NCI-H128 (cell line): ENCODE data around the gene POLD1.
A peak's percentile ranks its signal among the peaks of the same experiment; 100 is the strongest.
"Not testable (repeated sequence)": the region's sequence is repeated elsewhere in the genome, so short reads cannot be mapped to it uniquely, and the experiment has no call there.

Experiments
- DNase-seq: peaks from one replicate; lab custom pipeline; 2025; ENCODE audit not compliant: unreplicated experiment; lab: John Stamatoyannopoulos, UW

The POLD1 gene

GRCh38 chr19:50383852-50384684 lies at the start of gene POLD1:
TSS of gene POLD1 (plus strand) at chr19:50384347. CDS start at chr19:50398852, 14,505 bp downstream.
- DNase-seq: peak; percentile 93

GRCh38 chr19:50334741-50335421 lies 49.3 kb upstream of the POLD1 start:
- no peak for DNase-seq

DNA sequence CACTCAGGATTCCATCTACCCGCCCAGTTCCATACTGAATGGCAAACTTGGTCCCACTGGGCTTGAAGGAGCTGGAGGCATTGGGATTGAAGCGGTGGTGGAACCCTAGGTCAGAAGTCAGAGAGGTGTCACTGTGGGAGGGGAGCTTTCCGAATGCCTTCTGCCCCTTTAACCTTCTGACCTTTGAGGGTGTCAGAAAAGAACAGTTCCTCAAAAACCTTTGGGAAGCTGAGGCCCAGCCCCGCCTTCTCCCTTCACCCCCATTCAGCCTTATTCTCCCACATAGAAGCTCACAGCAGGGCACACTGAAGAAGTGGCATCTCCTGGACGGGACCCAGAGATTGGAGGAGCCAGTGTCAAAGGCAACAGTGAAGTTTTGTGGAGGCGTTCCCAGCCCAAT lies 47.1 kb upstream of the POLD1 start:
- not testable (repeated sequence) for DNase-seq

DNA sequence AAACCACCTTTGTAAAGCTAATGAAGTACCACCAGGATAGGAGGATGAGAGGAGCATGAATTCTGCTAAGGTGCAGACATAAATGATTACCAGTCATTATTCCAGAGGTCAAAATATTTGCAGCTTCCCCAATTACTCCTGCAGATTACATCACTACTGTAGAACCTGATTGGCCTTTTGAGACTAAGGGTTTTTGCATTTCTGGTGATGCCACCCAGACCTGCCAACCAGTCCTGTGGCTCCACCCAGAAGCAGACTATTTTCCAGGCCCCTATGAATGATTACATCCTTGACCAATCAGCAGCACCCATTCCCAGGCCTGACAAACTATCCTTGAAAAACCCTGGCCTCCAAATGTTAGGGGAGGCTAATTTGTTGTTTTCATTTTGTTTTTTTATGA lies 43.8 kb upstream of the POLD1 start:
- DNase-seq: no peak

DNA sequence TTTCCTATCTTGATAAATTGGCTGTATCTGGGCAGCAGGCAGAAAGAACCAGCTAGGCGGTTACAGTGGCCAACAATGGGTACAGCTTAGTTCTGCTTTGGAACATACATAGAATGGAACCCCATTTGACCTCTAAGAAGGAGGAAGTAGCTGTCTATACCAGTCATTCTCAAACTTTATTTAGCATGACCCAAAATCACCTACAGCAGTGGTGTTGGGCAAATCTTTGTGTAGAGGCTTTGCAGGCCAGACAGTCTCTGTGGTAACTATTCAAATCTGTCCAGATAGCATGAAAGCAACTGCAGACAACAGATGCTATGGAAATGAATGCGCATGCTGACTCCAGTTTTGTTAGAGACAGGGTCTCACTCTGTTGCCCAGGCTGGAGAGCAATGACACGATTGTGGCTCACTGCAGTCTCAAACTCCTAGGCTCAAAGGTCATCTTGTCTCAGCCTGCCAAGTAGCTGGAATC lies 43.0 kb upstream of the POLD1 start:
- no peak for DNase-seq

GRCh38 chr19:50344661-50345318 lies 39.4 kb upstream of the POLD1 start:
- DNase-seq: no peak

DNA sequence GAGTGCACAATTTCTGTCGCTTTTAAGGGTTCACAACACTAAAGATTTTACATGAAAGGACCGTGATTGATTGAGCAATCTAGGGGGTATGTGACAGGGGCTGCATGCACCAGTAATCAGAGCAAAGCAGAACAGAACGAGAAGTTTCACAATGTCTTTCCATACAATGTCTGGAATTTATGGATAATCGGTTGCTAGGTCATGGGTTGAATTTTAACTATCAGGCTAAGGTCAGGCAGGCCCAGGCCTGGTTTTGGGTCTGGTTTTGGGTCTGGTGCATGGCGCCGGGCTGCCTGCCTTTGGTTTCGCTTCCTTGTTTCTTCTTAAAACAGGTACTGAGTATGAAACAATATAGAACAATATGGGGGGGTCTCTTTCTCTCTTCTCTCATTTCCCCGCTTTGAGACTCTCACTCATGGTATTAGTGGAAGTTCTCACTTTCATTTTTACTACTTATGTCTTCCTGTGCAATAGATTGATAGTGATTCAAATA lies 37.0 kb upstream of the POLD1 start:
- DNase-seq: not testable (repeated sequence)

DNA sequence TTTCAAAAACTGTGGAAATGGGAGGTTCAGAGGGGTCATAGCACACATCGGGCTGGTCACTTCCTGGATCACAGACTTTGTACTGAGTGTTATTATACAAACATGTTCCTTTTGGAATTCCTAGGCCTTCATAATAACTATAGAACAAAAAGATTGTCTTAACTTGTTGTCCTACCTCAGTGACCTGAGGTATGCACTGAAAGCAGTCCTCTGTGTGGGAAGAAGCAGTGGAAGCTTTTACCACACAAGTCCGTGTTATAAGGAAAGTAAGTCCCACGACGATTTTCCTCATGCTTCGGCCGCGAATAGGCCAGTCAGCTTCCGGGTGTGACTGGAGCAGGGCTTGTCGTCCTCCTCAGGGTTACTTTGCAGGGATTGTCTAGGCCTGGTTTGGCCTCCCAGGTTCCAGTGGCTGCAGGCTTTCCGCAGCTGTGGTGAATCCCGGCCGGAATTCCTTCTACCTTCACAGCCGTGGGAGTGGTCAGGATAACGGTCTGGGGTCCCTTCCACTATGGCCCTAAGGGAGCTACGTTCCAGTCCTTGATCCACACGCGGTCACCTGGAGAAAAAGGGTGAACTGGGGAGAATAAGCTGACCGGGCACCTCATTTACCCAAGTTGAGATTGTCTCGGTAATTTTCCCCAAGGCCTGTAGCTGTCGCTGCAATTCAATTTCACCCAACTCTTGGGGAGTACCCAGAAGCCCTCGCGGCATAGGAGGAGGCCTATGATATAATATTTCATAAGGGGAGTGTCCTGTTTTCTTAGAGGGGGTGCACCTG lies 34.7 kb upstream of the POLD1 start:
- no peak for DNase-seq

GRCh38 chr19:50352242-50352641 lies 31.9 kb upstream of the POLD1 start:
- no peak for DNase-seq

- DNase-seq: not testable (repeated sequence)
These were observed 30.7 kb upstream of the POLD1 start for GRCh38 chr19:50353487-50353880.

- DNase-seq: no peak
These were observed 27.4 kb upstream of the POLD1 start for GRCh38 chr19:50356691-50357177.

GRCh38 chr19:50357178-50358100 lies 26.7 kb upstream of the POLD1 start:
- peak; percentile 26 for DNase-seq

- DNase-seq: no peak
These were observed 25.4 kb upstream of the POLD1 start for GRCh38 chr19:50358483-50359327.

- DNase-seq: no peak
These were observed 24.8 kb upstream of the POLD1 start for GRCh38 chr19:50359328-50359818.

DNA sequence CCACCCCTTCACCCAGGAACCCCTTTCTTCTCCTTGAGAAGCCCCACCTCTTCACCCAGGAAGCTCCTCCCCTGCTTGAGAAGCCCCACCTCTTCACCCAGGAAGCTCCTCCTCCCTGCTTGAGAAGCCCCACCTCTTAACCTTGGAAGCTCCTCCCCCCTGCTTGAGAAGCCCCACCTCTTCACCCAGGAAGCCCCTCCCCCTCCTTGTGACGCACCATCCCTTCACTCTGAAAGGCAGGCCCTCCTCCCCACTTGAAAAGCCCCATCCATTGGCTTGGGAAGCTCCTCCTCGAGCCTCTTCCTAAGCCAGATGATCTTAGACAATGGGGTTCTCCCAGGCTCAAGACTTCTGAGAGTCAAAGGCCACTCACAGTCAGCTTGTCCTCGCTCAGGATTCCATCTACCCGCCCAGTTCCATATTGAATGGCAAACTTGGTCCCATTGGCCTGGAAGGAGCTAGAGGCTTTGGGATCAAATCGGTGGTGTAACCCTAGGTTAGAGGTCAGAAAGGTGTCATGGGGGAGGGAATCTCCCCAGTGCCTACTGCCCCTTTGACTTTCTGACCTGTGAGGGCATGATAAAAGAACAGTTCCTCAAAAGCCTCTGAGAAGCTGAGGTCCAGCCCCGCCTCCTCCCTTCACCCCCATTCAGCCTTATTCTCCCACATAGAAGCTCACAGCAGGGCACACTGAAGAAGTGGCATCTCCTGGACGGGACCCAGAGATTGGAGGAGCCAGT lies 22.7 kb upstream of the POLD1 start:
- no peak for DNase-seq

- no peak for DNase-seq
These were observed 22.1 kb upstream of the POLD1 start for GRCh38 chr19:50362030-50362412.

GRCh38 chr19:50362656-50363424 lies 21.3 kb upstream of the POLD1 start:
- no peak for DNase-seq
